Stimulated activated CD4-positive, alpha-beta T cell treated with anti-CD3 and anti-CD28 coated beads, TNF-alpha, amount 100 ng/mL, for 24 hours (primary cell): ENCODE measurements around the gene GDF2.

ENCODE experiments used
- DNase-seq, 3 experiments: peaks; one replicate each; pipeline ENCODE4 v3.0.0-alpha.2; 2020; ENCODE audit warnings: low read depth in 3 of 3

The GDF2 gene

DNA sequence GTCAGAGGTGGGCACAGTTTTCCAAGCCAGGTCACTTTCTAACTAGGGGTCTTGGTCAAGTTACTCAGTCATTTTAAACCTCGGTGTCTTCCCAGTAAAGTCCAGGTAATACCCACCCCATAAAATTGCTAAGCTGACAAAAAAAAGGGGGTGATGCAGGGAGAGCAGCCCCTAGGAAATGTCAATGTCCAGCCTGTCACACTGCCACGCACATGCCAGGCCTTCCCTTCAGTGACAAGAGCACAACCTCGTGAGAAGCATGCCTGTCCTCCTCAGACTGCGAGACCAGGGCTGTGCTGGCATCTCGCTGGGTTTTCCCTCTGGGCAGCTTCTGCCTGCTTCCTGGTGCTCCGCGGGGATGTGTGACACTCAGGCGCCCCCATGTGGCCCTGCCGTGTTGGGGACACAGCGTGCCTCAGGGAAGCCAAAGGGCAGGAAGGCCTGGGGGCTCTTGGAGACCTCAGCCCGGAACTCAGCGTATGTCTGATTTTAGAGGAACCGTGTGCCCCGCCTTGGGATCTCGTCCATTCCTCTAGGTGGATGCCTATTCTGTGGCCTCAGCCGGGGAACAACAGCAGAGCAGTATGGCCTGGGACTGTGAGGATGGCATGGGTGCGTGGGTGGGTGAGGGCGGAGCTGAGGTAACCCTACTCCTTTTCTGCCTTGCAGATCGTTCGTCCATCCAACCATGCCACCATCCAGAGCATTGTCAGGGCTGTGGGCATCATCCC lies 10.2 kb upstream of the GDF2 start:
- DNase-seq, result peak; percentile 71 to 85 (median 76)

DNA sequence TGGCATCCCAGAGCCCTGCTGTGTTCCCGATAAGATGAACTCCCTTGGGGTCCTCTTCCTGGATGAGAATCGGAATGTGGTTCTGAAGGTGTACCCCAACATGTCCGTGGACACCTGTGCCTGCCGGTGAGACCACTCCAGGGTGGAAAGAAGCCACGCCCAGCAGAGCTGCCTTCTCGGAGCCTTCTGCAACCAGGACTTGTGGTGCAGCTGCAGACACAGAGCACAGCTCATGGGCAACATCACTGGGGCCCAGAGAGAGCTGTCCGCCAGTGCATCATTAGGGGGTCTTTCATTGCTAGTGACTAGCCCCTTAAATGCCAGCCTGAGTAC lies 9.6 kb upstream of the GDF2 start:
- DNase-seq, result no peak

DNA sequence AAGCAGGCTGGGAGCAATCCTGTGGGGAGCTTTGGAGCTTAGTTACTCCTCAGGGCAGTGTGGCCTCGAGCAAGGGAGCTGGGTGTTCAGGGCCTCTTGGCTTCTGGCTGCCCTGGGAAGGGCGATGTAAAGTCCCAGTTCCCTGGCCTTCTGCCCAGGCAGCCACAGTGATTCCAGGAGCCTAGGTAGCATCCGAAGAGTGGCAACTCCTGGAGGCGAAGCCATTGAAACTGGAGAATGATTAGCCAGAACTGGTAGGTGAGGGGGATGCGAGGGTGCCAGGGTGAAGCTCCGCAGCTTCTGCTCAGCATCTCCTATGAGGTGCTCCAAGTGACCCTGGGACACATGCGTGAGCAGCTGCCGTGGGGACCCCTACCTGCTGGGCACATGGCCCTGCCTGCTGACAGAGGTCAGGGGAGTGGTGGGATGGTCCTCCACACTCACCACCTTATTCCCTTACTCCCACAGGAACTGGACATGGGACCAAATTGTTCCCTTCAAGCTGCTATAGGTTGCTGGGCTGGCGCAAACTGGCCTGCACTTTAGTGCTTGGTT lies 7.8 kb upstream of the GDF2 start:
- no peak for DNase-seq

DNA sequence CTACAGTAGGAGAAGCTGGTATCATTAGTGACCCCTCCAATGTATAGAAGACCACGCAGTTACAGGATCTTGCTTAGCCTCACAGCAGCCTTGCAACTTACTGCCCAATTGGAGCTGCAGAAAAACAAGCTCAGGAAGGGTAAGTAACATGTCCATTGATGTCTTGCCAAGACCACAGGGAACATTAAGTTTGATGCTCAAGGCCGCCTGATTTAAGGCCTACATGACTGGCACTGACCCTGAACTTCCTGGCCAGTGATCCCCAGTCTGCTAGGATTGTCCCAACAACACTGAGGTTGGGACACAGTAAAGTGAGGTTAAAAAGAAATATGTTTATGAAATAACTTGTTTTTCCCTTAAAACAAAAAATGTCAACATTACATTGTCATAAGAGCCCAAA lies 6.8 kb upstream of the GDF2 start:
- no peak for DNase-seq

DNA sequence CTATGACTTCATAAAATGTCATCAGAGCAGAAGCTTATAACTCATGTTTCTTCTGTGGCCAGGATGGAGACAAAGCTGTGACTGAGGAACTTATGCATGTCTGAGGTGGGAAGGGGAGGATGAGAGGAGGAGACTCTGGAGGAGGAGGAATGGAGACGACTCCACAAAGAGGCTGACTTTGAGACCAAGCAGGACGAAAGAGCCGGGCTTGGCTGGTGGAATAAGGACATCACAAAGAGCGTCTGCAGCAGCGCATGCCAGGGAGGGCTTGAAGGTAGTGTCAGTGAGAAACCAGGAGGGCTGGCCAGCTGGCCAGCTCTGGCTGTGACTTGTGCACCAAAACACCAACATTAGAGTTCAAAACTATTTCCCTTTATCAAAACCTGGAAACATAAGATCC lies 6.1 kb upstream of the GDF2 start:
- DNase-seq, result no peak

DNA sequence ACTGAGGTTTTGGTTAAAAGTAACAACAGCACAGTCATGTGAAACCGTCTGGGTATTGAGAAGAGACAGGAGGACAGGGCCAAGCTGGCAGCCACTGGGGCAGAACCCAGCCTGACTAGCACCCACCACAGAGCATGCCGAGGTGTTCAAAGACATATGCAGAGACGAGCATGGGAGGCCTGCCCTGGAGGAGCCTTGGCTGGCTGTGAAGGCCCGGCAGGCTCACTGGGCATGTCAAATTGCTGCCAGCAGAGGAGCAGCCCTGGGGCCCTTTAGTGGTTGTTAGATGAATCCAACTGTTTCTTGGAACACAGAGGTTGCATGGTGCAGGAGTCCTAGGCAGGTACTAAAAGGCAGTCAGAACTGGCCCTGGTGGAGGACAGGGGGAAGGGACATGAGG lies 5.0 kb upstream of the GDF2 start:
- DNase-seq, result no peak

- no peak for DNase-seq
These were observed 3.5 kb upstream of the GDF2 start for GRCh38 chr10:47318706-47319105.

- DNase-seq, result no peak
These were observed 2.5 kb upstream of the GDF2 start for GRCh38 chr10:47319784-47320183.

DNA sequence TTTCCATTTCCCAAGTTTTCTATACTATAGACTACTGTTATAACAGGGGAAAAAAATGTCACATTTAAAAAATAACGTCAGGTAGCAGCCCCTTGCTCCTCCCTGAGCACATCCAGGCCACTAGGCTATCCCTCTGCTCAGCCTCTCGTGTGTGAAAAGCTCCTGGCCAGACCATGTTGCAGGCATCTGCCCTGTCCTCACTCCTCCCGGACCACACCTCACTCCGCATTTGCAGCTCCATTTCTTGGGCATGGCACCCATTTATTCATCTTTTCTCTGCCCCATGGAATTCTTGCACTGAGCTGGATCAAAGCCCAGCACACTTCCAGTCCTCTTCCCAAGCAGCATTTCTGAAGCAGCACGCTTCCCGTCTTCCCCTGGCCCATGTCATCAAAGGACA lies 1.4 kb upstream of the GDF2 start:
- no peak for DNase-seq

GRCh38 chr10:47321521-47322195 lies 596 bp upstream of the GDF2 start:
- no peak for DNase-seq

GRCh38 chr10:47323087-47323486 lies 833 bp downstream of the GDF2 start:
- DNase-seq, result no peak

DNA sequence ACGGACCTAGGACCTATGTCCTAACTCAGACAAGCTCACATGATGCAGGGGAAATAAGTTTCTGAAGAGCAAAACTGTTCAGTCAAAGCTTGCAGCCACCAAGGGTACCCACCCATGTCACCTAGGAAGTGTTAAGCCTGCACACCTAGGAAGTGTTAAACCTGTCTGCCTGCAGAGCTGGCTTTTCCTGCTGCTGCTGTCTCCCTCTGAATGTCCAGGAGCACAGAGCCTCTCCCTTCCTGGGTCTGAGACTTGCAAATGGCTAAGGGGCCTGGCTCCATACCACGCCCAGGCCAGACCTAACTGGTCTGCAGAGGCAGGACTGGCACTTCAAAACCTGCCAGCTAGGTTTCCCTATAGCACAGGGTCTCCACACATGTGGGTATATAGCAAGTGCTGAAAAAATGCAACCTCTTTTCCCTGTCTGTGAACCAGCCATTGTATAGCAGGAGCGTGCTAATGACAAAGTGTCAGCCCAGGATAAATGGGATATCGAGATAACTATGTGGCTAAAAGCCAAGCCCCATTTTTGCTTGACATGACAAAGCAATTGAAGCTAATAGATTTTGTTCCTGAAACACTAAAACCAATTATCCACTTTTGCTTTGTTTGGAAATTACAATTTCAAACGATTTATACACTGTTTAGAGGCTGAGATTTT lies 1.5 kb downstream of the GDF2 start:
- DNase-seq, result no peak

- DNase-seq, result no peak
These were observed 3.3 kb downstream of the GDF2 start for GRCh38 chr10:47325303-47326291.

- DNase-seq, result no peak
These were observed 4.2 kb downstream of the GDF2 start for GRCh38 chr10:47326306-47326926.

DNA sequence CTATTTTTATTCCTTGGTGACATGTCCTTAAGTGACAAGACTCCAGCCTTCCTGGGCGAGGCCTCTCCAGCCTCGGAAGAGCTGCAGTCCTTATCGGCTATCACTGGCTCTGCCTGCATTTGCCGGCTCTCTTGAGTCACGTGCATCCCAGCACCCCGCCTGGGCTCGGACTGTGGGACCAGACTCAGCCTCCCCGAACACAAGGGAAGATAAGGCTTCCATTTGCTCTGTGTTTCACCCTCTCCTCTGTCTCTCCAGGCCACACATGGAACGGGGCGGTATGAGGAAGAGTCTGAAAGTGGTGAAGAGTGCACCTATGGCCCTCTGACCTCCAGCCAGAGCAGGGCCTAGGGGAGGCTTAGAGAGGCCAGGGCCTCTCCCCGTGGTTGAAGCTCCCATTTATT lies 4.7 kb downstream of the GDF2 start:
- DNase-seq, result no peak

- no peak for DNase-seq
These were observed 7.6 kb downstream of the GDF2 start for GRCh38 chr10:47329855-47330254.

- no peak for DNase-seq
These were observed 8.1 kb downstream of the GDF2 start for GRCh38 chr10:47330366-47330765.

DNA sequence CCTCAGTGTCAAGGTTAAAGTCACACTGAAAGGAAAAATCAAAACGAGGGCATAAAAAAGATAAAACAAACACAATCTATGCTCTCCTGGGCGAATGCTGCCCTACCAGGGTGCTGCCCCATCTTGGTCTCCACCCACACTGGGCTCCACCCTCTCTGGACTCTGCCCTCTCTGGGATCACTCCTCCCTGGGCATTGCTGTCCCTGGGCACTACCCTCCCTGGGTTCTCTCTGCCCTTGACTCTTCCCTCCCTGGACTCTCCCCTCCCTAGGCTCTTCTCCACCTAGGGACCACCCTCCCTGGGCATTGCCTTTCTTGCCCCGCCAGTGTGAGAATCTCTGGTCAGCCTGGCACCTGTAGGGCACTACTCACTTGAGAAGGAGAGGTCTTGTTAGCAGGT lies 8.6 kb downstream of the GDF2 start:
- DNase-seq, result no peak

DNA sequence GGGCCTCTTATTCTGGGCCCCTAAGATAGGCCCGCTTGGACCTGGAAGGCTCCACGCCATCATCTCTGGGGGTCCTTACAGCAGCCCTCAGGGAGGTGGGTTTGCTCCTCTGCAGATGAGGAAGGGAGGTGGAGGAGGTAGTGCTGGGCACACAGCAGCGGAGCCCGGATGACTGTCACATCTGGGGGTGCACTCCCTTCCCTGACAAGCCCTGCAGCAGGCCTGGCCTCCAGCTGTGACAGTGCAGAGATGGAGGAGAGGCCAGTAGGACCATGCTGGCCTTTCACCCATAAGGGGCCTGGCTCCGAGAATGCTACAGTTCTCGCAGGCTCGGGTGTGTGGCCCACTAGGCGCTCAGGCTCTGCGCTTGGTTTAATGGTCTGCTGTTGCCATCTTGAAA lies 9.2 kb downstream of the GDF2 start:
- no peak for DNase-seq

DNA sequence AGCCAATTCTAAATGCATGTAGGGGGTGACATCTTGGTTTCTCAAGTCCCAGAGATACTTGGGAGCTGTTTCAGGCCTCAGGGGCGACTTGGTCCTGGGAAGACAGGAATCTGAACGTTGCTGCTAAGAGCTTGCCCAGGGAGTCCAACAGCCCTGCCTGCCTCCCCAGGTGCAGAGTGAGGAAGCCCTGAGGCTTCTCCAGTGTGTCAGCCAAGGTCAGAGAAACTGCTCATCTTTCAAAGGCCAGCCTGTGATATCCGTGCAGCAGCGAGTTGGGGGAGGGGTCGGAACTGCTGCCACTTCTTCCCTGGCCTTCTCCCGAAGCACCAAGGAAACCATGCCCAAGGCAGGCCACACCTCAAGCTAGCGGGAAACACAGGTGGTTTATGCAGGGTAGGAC lies 9.7 kb downstream of the GDF2 start:
- no peak for DNase-seq

DNA sequence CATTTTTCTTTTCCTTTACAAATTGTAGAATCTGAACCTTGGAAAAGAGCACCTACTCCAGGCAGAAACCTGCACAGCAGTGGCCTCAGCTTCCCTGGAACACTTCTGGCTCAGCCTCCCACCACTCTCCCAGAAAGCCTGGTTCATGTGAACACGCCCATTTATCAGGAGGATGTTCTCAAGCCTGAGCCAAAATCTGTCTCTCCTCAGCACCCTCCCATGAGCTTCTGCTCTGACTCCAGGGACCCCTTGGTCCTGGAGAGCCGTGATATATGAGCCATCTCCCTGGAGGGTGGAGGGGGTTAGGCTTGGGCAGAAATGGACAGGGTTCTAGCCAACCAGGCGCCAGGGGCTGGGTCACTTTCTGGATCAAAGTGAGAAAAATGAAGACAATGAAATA lies 10.1 kb downstream of the GDF2 start:
- DNase-seq, result no peak
